CD1c-positive myeloid dendritic cell (primary cell): ENCODE results near the gene IL3RA.

ENCODE experiments used
- DNase-seq: peaks from one replicate; pipeline ENCODE4 v3.0.0-alpha.2; 2016; ENCODE audit errors: extremely low spot score

The IL3RA gene

DNA sequence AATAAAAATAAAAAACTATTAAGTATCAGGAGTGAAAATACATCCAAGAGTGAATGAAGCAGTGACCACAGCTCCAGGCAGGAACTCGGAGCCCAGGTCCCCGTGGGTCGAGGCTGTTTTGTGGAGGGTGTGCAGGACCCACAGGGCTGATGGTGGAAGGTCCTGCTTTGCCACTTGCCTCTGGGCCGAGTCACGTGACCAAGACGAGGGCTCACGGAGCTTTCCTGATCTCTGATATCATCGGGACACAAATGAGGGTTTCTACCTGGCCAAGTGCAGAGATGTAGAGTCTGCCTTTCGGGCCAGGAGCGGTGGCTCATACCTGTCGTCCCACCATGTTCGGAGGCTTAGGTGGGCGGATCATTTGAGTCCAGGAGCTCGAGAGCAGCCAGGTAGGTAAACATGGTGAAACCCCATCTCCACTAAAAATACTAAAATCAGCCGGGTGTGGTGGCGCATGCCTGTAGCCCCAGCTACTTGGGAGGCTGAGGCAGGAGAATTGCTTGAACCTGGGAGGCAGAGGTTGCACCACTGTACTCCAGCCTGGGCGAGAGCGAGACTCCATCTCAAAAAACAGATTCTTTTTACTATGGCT, 48.2 kb downstream of the IL3RA start:
- DNase-seq = no peak

DNA sequence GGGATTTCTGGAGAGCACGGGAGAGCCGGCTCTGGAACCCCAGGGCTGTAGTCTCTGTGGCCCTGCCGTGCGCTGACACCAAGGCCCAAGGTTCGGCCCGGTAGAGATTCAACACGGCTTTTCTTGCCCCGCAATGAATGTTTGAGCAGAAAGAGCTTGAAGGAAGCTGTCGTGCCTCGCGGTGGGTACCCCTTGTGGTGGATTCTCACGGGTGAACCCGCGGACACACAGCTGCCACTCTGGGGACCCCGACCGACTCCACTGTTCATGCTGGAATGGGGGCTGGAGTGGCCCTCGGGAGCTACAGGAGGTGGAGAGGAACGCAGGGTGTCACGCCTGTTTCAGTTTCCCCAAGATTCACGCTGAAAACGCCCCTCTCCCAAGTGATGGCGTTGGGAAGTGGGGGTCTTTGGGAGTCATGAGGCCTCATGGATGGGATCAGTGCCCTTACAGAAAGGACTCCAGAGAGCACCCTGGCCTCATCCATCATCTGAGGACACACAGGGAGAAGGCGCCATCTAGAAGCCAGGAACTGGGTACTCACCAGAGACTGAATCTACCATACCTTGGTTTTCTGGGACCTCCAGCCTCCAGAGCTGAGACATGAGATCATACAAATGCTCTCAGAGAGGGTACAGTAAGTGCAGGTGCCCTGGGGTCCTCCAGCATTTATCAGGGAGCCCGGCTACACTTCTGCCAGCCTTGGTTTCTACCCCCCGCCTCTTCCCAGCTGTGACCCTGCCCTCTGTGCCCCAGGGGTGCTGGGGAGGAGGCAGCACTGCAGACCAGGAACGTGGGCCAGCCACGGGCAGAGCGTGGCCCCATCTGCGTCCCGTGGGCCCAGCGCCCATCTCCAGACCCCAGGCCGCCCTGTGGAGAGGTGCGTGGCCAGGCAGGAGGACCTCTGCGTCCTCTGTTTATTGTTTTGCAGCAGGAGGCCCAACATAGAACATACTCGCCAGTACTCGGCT, 49.0 kb downstream of the IL3RA start:
- DNase-seq = no peak

DNA sequence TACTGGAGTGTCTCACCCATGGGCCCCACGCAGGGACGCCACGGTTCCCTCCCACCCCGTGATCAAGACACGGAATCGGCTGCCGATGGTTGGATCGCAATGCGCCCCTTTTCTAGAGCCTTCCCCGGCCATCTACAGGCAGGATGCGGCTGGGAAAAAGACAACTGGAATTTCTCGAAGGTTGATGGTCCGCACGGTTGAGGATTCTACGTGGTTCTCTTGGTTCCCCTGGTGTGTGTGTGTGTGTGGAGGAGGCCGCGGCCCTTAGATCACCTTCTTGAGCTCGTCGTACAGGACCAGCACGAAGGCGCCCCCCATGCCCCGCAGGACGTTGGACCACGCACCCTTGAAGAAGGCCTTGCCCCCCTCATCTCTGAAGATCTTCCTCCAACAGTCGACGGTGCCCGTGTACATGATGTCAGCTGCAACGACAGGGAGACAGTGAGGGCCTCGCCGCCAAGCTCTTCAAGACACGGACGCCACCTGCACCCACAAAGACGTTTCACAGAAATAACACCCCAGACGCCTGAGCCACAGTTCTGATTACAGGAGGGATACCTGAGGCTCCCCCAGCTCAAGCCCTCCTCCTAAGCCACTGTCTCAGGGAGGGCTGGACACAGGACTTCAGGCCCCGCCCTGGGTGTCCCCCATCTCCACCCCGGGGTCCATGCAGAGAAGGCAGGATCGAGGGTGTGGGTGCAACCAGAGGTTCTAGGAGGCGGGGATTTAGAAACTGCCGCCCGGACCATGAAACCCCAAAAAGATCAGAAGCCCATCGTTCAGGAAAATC, 49.9 kb downstream of the IL3RA start:
- no peak for DNase-seq

DNA sequence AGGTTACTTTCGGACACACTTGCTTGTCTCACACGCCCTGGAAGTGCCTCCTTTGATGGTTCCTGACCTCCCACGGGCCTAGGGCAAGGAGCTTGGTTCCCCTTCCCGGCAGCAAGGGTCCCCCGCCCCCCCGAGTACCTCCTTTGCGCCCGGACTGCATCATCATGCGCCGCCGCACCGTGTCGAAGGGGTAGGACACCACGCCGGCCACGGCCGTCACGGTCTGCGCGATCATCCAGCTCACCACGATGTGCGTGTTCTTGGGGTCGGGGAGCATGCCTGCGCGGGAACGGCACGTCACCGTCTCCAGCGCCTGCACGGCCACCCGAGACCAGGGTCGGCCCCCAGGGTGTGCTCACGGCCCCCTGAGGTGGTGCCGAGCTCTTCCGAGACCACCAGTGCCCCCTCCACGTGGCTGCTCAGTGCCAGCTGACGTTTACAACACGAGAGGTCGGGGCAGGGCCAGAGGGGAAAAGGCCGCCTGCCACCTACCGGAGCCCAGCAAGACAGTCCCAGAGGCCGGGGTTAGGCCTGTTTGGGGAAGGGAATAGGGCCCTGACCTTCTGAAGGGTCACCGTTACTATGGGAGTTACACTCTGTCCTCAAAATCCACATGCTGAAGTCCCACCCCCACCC, 50.7 kb downstream of the IL3RA start:
- DNase-seq = no peak

DNA sequence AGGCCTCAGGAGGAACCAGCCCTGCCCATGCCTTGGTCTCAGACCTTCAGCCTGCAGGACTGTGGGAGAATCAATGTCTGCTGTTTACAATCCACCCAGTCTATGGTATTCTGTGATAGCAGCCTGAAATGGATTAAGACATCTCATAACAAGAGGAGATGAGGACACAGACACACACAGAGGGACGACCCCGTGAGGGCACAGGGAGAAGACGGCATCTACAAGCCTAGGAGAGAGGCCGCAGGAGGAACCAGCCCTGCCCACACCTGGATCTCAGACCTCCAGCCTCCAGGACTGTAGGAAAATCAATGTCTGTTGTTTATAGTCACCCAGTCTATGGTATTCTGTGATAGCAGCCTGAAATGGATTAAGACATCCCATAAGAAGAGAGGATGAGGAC, 52.1 kb downstream of the IL3RA start:
- no peak for DNase-seq

DNA sequence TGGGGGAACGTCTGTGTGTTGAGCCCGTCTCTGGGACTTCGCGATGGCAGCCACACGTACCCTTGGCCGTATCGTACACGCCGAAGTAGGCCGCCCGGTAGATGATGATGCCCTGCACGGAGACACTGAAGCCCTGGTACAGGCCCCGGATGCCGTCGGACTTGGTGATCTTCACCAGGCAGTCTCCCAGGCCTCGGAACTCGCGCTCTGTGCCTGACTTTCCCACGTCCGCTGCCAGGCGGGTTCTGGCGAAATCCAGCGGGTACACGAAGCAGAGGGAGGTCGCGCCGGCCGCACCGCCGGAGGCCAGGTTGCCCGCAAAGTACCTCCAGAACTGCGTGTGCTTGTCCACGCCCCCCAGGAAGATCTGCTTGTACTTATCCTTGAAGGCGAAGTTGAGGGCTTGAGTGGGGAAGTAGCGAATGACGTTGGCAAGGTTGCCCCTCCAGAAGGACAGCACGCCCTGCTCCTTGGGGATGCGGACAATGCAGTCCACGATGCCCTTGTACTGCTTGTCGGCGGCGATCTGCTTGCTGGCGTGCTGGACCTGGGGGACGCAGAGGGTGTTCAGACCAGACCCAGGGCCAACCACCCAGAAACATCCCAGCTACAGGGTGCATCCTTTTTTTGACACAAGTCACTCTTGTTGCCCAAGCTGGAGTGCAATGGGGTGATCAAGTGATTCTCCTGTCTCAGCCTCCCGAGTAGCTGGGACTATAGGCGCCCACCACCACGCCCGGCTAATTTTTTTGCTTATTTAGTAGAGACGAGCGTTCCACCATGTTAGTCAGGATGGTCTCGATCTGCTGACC, 52.8 kb downstream of the IL3RA start:
- DNase-seq = no peak

DNA sequence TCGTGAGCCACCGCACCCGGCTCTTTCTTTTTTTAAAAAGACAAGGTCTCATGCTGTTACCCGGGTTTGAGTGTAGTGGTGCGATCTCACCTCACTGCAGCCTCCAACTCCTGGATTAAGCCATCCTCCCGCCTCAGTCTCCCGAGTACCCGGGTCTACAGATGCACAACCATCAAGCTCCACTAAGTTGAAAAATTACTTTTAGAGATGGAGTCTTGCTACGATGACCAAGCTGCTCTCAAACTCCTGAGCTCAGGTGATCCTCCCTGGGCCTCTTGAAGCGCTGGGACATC, 53.4 kb downstream of the IL3RA start:
- no peak for DNase-seq

DNA sequence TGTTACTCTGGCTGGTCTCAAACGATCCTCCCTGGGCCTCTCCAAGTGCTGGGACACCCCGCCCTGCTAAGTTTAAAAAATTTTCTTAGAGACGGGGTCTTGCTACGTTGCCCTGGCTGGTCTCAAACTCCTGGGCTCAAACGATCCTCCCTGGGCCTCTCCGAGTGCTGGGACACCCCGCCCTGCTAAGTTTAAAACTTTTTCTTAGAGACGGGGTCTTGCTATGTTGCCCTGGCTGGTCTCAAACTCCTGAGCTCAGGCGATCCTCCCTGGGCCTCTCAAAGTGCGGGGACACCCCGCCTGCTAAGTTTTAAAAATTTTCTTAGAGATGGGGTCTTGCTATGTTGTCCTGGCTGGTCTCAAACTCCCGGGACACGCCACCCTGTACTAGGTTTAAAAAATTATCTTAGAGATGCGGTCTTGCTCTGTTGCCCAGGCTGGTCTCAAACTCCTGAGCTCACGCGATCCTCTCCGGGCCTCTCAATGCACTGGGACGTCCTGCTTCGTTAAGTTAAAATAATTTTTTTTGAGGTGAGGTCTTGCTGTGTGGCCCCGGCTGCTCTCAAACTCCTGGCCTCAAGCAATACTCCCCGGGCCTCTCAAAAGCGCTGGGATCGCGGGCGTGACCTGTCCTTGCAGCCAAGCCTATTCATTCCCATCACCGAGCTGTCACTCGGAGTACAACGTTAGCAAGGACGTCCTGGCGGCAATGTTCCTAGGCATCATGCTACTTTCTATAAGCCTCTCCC, 54.2 kb downstream of the IL3RA start:
- DNase-seq = no peak

DNA sequence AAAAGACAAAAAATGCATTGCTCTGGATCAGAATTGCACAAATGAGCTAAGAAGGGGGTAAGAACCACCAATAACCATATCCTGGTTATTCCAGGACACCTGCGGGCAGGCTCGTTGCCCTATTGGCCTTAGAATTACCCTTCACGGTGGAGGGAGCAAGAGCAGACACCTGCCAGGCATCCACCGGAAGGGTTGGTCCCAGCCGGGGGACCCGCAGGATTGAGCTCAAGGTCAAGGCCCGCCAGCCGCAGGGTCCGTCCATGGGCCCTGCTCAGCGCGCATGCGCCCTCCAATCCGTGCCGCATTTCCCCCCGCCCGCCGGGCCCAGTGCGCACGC, 54.8 kb downstream of the IL3RA start:
- no peak for DNase-seq

DNA sequence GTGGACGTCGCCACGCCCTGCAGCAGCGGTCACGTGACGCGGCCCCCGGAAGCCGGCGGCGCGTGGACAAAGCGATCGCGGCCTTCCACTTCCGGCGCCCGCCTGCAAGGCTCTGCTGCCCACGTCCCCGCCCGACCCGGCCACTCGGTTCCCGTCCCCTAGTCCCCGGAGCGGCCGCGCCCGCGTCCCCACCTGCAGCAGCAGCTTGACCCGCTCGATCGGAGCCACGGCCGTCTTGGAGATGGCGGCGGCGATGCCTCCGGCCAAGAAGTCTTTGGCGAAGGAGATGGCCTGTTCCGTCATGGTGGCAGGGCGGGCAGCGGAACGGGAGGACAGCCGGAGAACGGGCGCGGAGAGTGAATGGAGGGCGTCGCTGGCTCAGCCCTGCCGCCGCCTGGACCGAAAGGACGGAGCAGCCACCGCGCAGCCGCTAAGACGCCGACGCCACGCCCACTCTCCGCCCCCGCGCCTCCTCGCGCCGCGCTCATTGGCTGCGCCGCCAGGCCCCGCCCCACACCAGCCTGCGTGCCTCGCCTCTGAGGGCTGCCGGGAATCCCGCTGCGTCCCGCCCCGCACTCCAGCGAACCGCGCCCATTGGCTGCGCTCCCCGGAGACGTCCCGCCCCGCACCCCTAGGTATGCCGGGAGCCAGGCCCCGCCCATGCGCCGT, 55.3 kb downstream of the IL3RA start, which contains the start of gene SLC25A6:
SLC25A6 (minus strand) TSS at position 407 of the 669 bp plus-strand sequence; CDS start at position 303, 104 bp downstream.
- DNase-seq = peak; percentile 99

DNA sequence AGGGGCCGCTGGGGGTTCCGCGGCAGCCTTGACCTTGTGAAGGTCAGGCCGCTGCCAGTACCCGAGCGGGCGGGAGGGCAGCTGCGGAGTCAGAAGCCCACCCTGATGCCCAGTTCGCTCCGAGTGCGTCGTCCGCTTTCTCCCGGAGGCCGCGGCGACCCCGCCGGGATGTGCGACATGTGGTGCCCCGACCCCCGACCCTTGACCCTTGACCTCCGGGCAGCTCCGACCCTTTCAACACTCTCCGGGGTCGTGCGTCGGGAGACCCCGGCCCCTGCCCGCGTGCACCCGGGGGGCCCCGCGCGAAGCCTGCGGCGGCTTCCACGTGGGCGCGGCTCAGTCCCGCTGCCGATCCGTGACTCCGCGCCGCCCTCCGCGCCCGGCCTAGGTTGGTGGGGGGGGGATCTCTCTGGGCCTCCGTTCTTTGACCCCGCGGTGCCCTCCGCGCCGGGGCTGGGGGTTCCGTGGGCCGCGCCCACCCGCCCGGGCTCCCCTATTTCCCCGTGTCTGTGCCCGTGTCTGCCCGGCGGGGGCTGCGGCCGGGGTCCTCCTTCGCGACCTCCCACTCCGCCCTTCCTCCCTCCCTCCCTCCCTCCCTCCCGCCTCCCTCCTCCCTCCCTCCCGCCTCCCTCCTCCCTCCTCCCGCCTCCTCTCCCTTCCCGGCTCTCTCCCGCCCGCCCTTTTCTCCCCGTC, 55.9 kb downstream of the IL3RA start:
- peak; percentile 78 for DNase-seq

DNA sequence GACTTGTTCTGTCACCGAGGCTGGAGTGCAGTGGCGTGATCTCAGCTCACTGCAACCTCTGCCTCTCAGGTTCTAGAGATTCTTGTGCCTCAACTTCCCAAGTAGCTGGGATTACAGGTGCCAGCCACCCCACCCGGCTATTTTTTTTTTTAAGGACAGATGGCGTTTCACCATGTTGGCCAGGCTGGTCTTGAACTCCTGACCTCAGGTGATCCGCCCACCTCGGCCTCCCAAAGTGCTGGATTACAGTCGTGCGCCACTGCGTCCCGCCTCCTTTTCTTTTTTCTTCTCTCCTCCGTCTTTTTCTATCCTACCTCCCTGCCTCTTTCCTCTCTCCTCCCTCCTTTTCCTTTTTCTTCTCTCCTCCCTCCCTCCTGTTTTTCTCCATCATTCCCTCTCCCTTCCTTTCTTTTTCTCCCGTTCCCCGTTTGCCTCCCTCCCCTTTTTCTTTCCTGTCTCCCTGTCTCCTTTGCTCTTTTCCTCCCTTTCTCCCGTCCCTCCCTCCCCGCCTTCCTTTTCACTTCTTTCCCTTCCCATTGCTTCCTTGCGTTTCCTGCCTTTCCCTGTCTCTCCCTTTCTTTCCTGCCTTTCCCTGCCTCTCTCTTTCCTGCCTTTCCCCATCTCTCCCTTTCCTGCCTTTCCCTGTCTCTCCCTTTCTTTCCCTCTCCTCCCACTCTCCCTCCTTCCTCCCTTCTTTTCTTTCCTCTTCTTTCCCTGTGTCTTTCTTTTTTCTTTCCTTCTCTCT, 57.5 kb downstream of the IL3RA start:
- DNase-seq = no peak

DNA sequence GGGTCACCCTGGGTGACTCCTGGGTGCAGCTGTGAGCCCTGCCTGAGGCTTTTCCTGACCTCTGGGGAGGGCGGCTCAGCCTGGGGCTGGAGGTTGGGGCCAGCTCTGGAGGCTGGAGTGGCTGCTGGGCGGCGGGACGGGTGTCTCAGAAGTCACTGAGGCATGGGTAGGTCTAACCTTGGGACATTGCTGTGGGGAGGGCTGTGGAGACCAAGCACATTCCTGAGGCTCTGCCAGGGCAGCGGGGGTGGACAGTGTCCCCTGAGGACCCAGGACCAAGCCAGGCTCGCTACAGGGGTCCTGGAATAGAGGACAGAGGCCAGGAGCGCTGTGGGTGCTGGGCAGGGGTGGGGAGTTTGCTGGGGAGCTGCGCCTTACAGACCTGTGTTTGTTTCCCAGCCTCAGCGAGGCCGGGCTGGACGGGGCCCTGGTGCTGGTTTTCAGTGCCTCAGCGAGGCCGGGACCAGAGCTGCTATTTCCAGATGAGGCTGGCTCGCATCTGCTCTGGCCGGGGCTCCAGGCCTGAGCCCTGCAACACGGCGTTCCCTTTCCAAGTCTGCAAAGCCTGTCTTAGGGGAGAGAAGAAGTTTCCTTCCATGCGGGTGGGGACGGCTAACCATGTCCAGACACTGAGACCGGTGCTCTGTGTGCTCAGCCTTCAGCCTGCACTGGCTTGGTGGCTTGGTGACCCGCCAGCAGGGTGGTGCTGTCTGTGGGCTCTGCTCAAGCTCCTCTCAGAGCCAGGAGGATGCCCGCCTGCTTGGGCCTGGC, 58.3 kb downstream of the IL3RA start:
- DNase-seq = no peak

DNA sequence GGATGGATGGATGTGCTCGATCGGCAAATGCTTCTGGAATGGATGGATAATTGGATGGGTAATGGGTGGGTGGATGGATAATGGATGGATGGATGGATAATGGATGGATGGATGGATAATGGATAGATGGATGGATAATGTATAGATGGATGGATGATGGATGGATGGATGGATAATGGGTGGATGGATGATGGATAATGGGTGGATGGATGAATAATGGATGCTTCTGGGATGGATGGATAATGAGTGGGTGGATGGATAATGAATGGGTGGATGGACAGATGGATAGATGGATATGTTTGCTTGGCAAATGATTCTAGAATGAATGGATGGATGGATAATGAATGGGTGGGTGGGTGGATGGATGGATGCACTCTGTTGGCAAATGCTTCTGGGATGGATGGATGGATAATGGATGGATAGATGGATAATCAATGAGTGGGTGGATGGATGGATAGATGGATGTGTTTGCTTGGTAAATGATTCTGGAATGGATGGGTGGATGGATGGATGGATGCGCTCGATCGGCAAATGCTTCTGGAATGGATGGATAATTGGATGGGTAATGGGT, 59.1 kb downstream of the IL3RA start:
- DNase-seq = no peak

DNA sequence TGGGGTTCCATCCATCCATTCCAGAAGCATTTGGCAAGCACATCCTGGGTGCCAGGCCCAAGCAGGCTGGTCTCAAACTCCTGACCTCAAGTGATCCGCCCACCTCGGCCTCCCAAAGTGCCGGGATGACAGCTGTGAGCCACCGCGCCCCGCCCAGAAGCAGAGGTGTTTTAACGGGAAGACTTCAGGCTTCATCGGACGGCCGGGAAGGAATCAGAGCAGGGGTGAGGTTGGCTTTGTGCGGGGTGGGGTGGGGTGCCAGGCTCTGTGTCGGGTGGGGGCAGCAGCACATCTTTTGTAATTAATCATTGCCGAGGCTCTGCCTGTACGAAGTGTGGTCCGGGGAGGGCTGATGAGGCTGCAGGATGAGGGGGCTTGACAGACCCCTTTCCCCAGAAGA, 60.4 kb downstream of the IL3RA start:
- DNase-seq = no peak

DNA sequence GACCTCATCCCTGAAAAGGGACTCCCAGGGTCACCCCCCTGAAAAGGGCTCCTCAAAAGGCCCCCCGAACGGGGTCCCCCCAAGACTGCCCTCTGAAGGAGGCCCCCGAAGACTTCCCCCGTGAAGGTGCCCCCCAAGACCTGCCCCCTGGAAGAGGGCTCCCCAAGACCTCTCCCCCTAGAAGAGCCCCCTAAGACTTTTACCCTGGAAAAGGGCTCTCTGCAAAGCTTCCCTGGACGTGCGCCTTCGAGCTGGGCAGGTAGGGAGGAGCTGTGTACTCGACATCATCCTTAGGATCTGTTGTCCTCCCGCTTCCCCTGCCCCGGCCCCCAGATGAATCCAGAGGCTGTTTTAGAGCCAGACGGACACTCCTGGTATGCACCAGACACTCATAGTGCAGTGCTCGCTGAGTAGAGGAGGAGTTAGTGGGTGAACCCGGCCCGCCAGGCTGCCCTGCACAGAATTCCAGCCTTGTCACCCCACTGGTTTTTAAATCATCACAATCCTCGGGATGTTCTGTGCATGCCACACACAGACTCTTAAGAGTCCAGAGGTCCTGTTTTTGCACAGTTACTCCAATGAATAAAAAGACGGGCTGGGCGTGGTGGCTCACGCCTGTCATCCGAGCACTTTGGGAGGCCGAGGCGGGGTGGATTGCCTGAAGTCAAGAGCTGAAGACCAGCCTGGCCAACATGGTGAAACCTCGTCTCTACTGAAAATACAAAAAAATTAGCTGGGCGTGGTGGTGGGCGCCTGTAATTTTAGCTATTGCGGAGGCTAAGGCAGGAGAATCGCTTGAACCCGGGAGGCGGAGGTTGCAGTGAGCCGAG, 61.1 kb downstream of the IL3RA start:
- no peak for DNase-seq
